ENCODE measurements around the gene PSMC3. TPM values are rescaled to one million over a fixed set of nuclear protein-coding genes. Genes with fewer than 3 reads are reported as not detected.
"Not testable (repeated sequence)": the region's sequence is repeated elsewhere in the genome, so short reads cannot be mapped to it uniquely, and the experiment has no call there.

Gene PSMC3
- total and polyA plus RNA-seq, 5 donors: 122 to 170 (median 158) TPM

GRCh38 chr11:47460571-47461235 lies 34.5 kb upstream of the PSMC3 start:
- no peaks in the 10 kb centered on the region for H3K9me3 ChIP-seq (ENCODE audit: control insufficient read depth, low read length)
- no peak for ATAC-seq
- 93% methylated on average over 2 of the region's 2 CpGs for WGBS

GRCh38 chr11:47454258-47454671 lies 28.0 kb upstream of the PSMC3 start:
- H3K27me3 ChIP-seq (ENCODE audit: control insufficient read depth, insufficient read depth); H3K4me3 ChIP-seq (ENCODE audit: low read length); H3K4me1 ChIP-seq (ENCODE audit: control insufficient read depth, insufficient read depth, low read length); H3K27ac ChIP-seq (ENCODE audit: low read length); H3K9me3 ChIP-seq (ENCODE audit: control insufficient read depth, low read length): not testable (repeated sequence)
- DNase-seq (peak; percentile 72 to 88 (median 81)), ATAC-seq (peak; percentile 87 to 92)
- intact Hi-C loops (cut with DNase I): loop anchor here in 3 of 4 donors (5.0 to 10.0 kb wide), 2 partner anchors 79 to 82 kb away; partner anchors contain the start of gene SPI1 (in 1 of the 3)
- WGBS: 19% methylated on average over 8 of the region's 8 CpGs

More at GRCh38 chr11:47460571-47461235, 34.5 kb upstream of the PSMC3 start:
- intact Hi-C loops (cut with DNase I): loop anchor here in 1 of 4 donors (10.0 kb wide), 1 partner anchor 94 kb away; the partner anchor contains the start of gene CELF1
- no peak overlapping the region for H3K27ac ChIP-seq (ENCODE audit: low read length)
- no peak overlapping the region for H3K4me3 ChIP-seq (ENCODE audit: low read length)
- no peaks in the 10 kb centered on the region for H3K27me3 ChIP-seq (ENCODE audit: control insufficient read depth, insufficient read depth)
- no peak for DNase-seq
- H3K4me1 ChIP-seq (ENCODE audit: control insufficient read depth, insufficient read depth, low read length): no peaks in the 10 kb centered on the region

- Histone ChIP-seq H3K27ac (ENCODE audit: low read length) (no peak overlapping the region), H3K4me1 (ENCODE audit: control insufficient read depth, insufficient read depth, low read length) (no peaks in the 10 kb centered on the region), H3K9me3 (ENCODE audit: control insufficient read depth, low read length) (no peaks in the 10 kb centered on the region), H3K4me3 (ENCODE audit: low read length) (no peak overlapping the region), H3K27me3 (ENCODE audit: control insufficient read depth, insufficient read depth) (no peaks in the 10 kb centered on the region)
- intact Hi-C loops (cut with DNase I): loop anchor here in 3 of 4 donors (5.0 to 10.0 kb wide), 2 partner anchors 79 to 81 kb away; partner anchors contain the start of gene SPI1 (in 1 of the 3)
- DNase-seq: no peak
- WGBS: 94% methylated on average over 8 of the region's 8 CpGs
- ATAC-seq: no peak
Measured at GRCh38 chr11:47453365-47453764, 27.1 kb upstream of the PSMC3 start.

GRCh38 chr11:47451990-47452389 lies 25.8 kb upstream of the PSMC3 start:
- Histone ChIP-seq H3K9me3 (ENCODE audit: control insufficient read depth, low read length) (no peaks in the 10 kb centered on the region), H3K4me1 (ENCODE audit: control insufficient read depth, insufficient read depth, low read length) (no peaks in the 10 kb centered on the region), H3K27me3 (ENCODE audit: control insufficient read depth, insufficient read depth) (no peaks in the 10 kb centered on the region), H3K27ac (ENCODE audit: low read length) (no peak overlapping the region), H3K4me3 (ENCODE audit: low read length) (no peak overlapping the region)
- no peak for ATAC-seq
- WGBS: 94% methylated on average over 4 of the region's 4 CpGs
- intact Hi-C loops (cut with DNase I): loop anchor here in 3 of 4 donors (5.0 to 10.0 kb wide), 2 partner anchors 77 to 80 kb away; partner anchors contain the start of gene SPI1 (in 1 of the 3)
- DNase-seq: no peak

- WGBS: 84% methylated on average over 4 of the region's 4 CpGs
- Histone ChIP-seq H3K4me1 (ENCODE audit: control insufficient read depth, insufficient read depth, low read length) (no peaks in the 10 kb centered on the region), H3K9me3 (ENCODE audit: control insufficient read depth, low read length) (no peaks in the 10 kb centered on the region), H3K27me3 (ENCODE audit: control insufficient read depth, insufficient read depth) (no peaks in the 10 kb centered on the region), H3K27ac (ENCODE audit: low read length) (no peak overlapping the region), H3K4me3 (ENCODE audit: low read length) (no peak overlapping the region)
- intact Hi-C loops (cut with DNase I): loop anchor here in 3 of 4 donors (5.0 to 10.0 kb wide), 2 partner anchors 77 to 79 kb away; partner anchors contain the start of gene SPI1 (in 1 of the 3)
- ATAC-seq: no peak
- no peak for DNase-seq
Measured at GRCh38 chr11:47451436-47451835, 25.2 kb upstream of the PSMC3 start.

GRCh38 chr11:47449541-47449940 lies 23.3 kb upstream of the PSMC3 start:
- no peaks in the 10 kb centered on the region for H3K9me3 ChIP-seq (ENCODE audit: control insufficient read depth, low read length)
- H3K4me1 ChIP-seq (ENCODE audit: control insufficient read depth, insufficient read depth, low read length): no peaks in the 10 kb centered on the region
- no peaks in the 10 kb centered on the region for H3K27me3 ChIP-seq (ENCODE audit: control insufficient read depth, insufficient read depth)
- no peak overlapping the region for H3K27ac ChIP-seq (ENCODE audit: low read length)
- intact Hi-C loops (cut with DNase I): loop anchor here in 1 of 4 donors (10.0 kb wide), 1 partner anchor 75 kb away; the partner anchor contains the start of gene SPI1
- H3K4me3 ChIP-seq (ENCODE audit: low read length): no peak overlapping the region
- DNase-seq (no peak), ATAC-seq (no peak)
- WGBS: 81% methylated on average over 8 of the region's 8 CpGs

- H3K4me1 ChIP-seq (ENCODE audit: control insufficient read depth, insufficient read depth, low read length): no peaks in the 10 kb centered on the region
- no peak within 1 kb of the TSS for H3K27ac ChIP-seq (ENCODE audit: low read length)
- intact Hi-C loops (cut with DNase I): loop anchor here in 1 of 4 donors (10.0 kb wide), 1 partner anchor 74 kb away; the partner anchor contains the start of gene SPI1
- H3K27me3 ChIP-seq (ENCODE audit: control insufficient read depth, insufficient read depth): no peaks in the 10 kb centered on the region
- H3K4me3 ChIP-seq (ENCODE audit: low read length): no peak within 1 kb of the TSS
- no peaks in the 10 kb centered on the region for H3K9me3 ChIP-seq (ENCODE audit: control insufficient read depth, low read length)
- DNase-seq (peak in 1 of 3 donors; percentile 41), ATAC-seq (peak; percentile 23 to 40)
- WGBS: 80% methylated on average over 32 of the region's 32 CpGs
Measured at GRCh38 chr11:47448566-47449427, 22.6 kb upstream of the PSMC3 start, which contains the start of gene RAPSN. Gene RAPSN, minus strand, starts transcription at chr11:47449136. Its CDS starts 172 bp downstream, at chr11:47448964.

- WGBS: 91% methylated on average over 12 of the region's 12 CpGs
- intact Hi-C loops (cut with DNase I): loop anchor here in 1 of 4 donors (10.0 kb wide), 1 partner anchor 73 kb away; the partner anchor contains the start of gene SPI1
- Histone ChIP-seq H3K4me1 (ENCODE audit: control insufficient read depth, insufficient read depth, low read length) (no peaks in the 10 kb centered on the region), H3K4me3 (ENCODE audit: low read length) (no peak overlapping the region), H3K9me3 (ENCODE audit: control insufficient read depth, low read length) (no peaks in the 10 kb centered on the region), H3K27ac (ENCODE audit: low read length) (no peak overlapping the region), H3K27me3 (ENCODE audit: control insufficient read depth, insufficient read depth) (no peaks in the 10 kb centered on the region)
- DNase-seq (no peak), ATAC-seq (no peak)
Measured at GRCh38 chr11:47447906-47448305, 21.7 kb upstream of the PSMC3 start.

- ATAC-seq (no peak), DNase-seq (no peak)
- H3K4me1 ChIP-seq (ENCODE audit: control insufficient read depth, insufficient read depth, low read length): no peaks in the 10 kb centered on the region
- no peak overlapping the region for H3K27ac ChIP-seq (ENCODE audit: low read length)
- H3K9me3 ChIP-seq (ENCODE audit: control insufficient read depth, low read length): no peaks in the 10 kb centered on the region
- H3K27me3 ChIP-seq (ENCODE audit: control insufficient read depth, insufficient read depth): no peaks in the 10 kb centered on the region
- H3K4me3 ChIP-seq (ENCODE audit: low read length): no peak overlapping the region
- intact Hi-C loops (cut with DNase I): loop anchor here in 1 of 4 donors (10.0 kb wide), 1 partner anchor 72 kb away; the partner anchor contains the start of gene SPI1
- 89% methylated on average over 9 of the region's 9 CpGs for WGBS
Measured at GRCh38 chr11:47446833-47447232, 20.6 kb upstream of the PSMC3 start.

GRCh38 chr11:47445840-47446239 lies 19.6 kb upstream of the PSMC3 start:
- DNase-seq: no peak
- Histone ChIP-seq H3K4me1 (ENCODE audit: control insufficient read depth, insufficient read depth, low read length) (no peaks in the 10 kb centered on the region), H3K27me3 (ENCODE audit: control insufficient read depth, insufficient read depth) (no peaks in the 10 kb centered on the region), H3K4me3 (ENCODE audit: low read length) (no peak overlapping the region), H3K27ac (ENCODE audit: low read length) (no peak overlapping the region), H3K9me3 (ENCODE audit: control insufficient read depth, low read length) (no peaks in the 10 kb centered on the region)
- WGBS: 90% methylated on average over 4 of the region's 4 CpGs
- ATAC-seq: no peak
- intact Hi-C loops (cut with DNase I): loop anchor here in 1 of 4 donors (10.0 kb wide), 1 partner anchor 71 kb away; the partner anchor contains the start of gene SPI1

Data from right cardiac atrium (tissue), 5 donors.